DOHH2 (cell line): ENCODE data around the gene CIT.

ENCODE experiments used
- H3F3A ChIP-seq: fragments of 200-600 bp; sonication (generic), shearing (Covaris generic); 2 replicates; pipeline ENCODE4 v1.6.0; 2016; ENCODE audit warnings: antibody characterized with exemption, mild to moderate bottlenecking; ENCODE audit not compliant: control insufficient read depth, insufficient read depth
- H3K27ac ChIP-seq: fragments of 200-600 bp; sonication (generic); 2 replicates; pipeline ENCODE4 v1.5.1; 2014; ENCODE audit warnings: low read depth, mild to moderate bottlenecking, low read length, moderate library complexity
- H3K27me3 ChIP-seq: fragments of 200-600 bp; sonication (generic); 2 replicates; pipeline ENCODE4 v1.6.1; 2014; ENCODE audit warnings: mild to moderate bottlenecking, low read length, mixed read lengths; ENCODE audit not compliant: control insufficient read depth
- H3K36me3 ChIP-seq: fragments of 200-600 bp; sonication (generic); 2 replicates; pipeline ENCODE4 v1.6.1; 2014; ENCODE audit warnings: mild to moderate bottlenecking, low read length, moderate library complexity, mixed read lengths; ENCODE audit not compliant: control insufficient read depth
- H3K4me1 ChIP-seq: fragments of 200-600 bp; sonication (generic); 2 replicates; pipeline ENCODE4 v1.6.1; 2014; ENCODE audit warnings: mild to moderate bottlenecking, low read length, mixed read lengths; ENCODE audit not compliant: control insufficient read depth
- H3K4me2 ChIP-seq: fragments of 200-600 bp; sonication (generic); 2 replicates; pipeline ENCODE4 v1.6.0; 2014; ENCODE audit warnings: mild to moderate bottlenecking, low read length, moderate library complexity
- H3K4me3 ChIP-seq: fragments of 200-600 bp; sonication (generic); 2 replicates; pipeline ENCODE4 v1.5.1; 2014; ENCODE audit warnings: mild to moderate bottlenecking, low read length, mixed read lengths
- H3K79me2 ChIP-seq: fragments of 200-600 bp; sonication (generic); 2 replicates; pipeline ENCODE4 v1.6.1; 2014; ENCODE audit warnings: mild to moderate bottlenecking, low read length, mixed read lengths; ENCODE audit not compliant: control insufficient read depth
- H3K9me2 ChIP-seq: fragments of 200-600 bp; sonication (generic); replicated peaks from 2 replicates; pipeline ENCODE4 v1.6.1; 2014; ENCODE audit warnings: mild to moderate bottlenecking, low read length, mixed read lengths; ENCODE audit not compliant: control insufficient read depth
- H3K9me3 ChIP-seq: fragments of 200-600 bp; sonication (generic); 2 replicates; pipeline ENCODE4 v1.6.1; 2014; ENCODE audit warnings: antibody characterized with exemption, low read length, mixed read lengths; ENCODE audit not compliant: control insufficient read depth, insufficient read depth
- H4K20me1 ChIP-seq: fragments of 200-600 bp; sonication (generic); 2 replicates; pipeline ENCODE4 v1.6.0; 2014; ENCODE audit warnings: low read depth, mild to moderate bottlenecking, antibody characterized with exemption, low read length, moderate library complexity; ENCODE audit not compliant: control insufficient read depth, insufficient read depth
- CTCF ChIP-seq: fragments of 200-600 bp; sonication (generic); IDR thresholded peaks from one replicate; pipeline ENCODE4 v1.5.1; 2014; ENCODE audit warnings: antibody characterized with exemption, mild to moderate bottlenecking, low read depth, low read length; ENCODE audit not compliant: poor library complexity, severe bottlenecking
- EZH2phosphoT487 ChIP-seq: fragments of 200-600 bp; sonication (generic); IDR thresholded peaks from 2 replicates; pipeline ENCODE4 v1.6.1; 2017; ENCODE audit warnings: borderline replicate concordance, mild to moderate bottlenecking, antibody characterized with exemption, low read length, moderate library complexity, mixed read lengths

CIT gene

GRCh38 chr12:119691202-119691810, 185.8 kb downstream of the CIT start:
- Histone ChIP-seq H3K36me3 (peaks cover 69% of the 10 kb centered on the region), H3K4me2 (no peak overlapping the region), H3K9me2 (no peaks in the 10 kb centered on the region), H4K20me1 (no peaks in the 10 kb centered on the region), H3K4me3 (no peak overlapping the region), H3K9me3 (no peaks in the 10 kb centered on the region), H3K27ac (no peak overlapping the region), H3K4me1 (no peaks in the 10 kb centered on the region), H3K27me3 (no peaks in the 10 kb centered on the region), H3F3A (no peaks in the 10 kb centered on the region), H3K79me2 (no peaks in the 10 kb centered on the region)
- no peak for TF ChIP-seq CTCF
- no peak for TF ChIP-seq EZH2phosphoT487

DNA sequence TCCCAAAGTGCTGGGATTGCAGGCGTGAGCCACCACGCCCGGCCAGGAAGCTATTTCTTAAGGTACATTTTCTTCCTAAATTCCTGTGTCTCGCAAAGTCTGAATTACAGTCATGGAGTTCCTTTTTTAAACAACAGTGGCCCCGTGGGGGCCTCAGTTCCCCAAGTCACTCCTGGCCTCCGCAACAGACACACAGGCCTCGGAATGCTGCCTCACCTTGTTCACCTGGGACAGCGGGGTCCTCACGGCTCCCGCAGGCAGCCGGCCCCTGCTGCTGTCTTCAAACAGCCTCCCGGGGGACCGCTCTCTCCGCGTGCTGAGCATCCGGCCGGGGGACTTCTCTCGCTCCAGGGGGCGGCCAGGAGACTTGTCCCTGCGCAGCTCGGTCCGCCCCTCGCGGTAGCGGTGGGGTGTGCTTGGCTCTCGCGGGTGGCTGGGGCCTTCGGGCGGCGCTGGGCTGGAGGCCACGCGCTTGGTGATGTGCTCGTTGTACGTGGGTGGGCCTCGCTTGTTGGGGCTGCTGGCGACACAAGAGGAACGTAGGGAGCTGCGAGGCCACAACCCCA, 187.1 kb downstream of the CIT start:
- Histone ChIP-seq H3F3A (no peaks in the 10 kb centered on the region), H3K9me3 (no peaks in the 10 kb centered on the region), H3K79me2 (no peaks in the 10 kb centered on the region), H3K36me3 (peaks cover 66% of the 10 kb centered on the region), H3K9me2 (no peaks in the 10 kb centered on the region), H3K4me3 (no peak overlapping the region), H3K4me1 (no peaks in the 10 kb centered on the region), H3K27me3 (no peaks in the 10 kb centered on the region), H3K4me2 (no peak overlapping the region), H4K20me1 (no peaks in the 10 kb centered on the region), H3K27ac (no peak overlapping the region)
- TF ChIP-seq CTCF (no peak), EZH2phosphoT487 (no peak)

GRCh38 chr12:119687879-119688278, 189.2 kb downstream of the CIT start:
- TF ChIP-seq CTCF (no peak), EZH2phosphoT487 (no peak)
- Histone ChIP-seq H3K4me2 (no peak overlapping the region), H3K9me2 (no peaks in the 10 kb centered on the region), H3K9me3 (no peaks in the 10 kb centered on the region), H4K20me1 (no peaks in the 10 kb centered on the region), H3K36me3 (peaks cover 60% of the 10 kb centered on the region), H3F3A (no peaks in the 10 kb centered on the region; the same call in 1 of the 2 replicates), H3K79me2 (no peaks in the 10 kb centered on the region), H3K4me1 (peaks cover 6% of the 10 kb centered on the region), H3K27ac (no peak overlapping the region), H3K27me3 (no peaks in the 10 kb centered on the region), H3K4me3 (no peak overlapping the region)
